SK-MEL-5 (cell line): Measurements from ENCODE around the gene GPR161. TPM values are rescaled to one million over a fixed set of nuclear protein-coding genes. Genes with fewer than 3 reads are reported as not detected.
"Not testable (repeated sequence)": the region's sequence is repeated elsewhere in the genome, so short reads cannot be mapped to it uniquely, and the experiment has no call there.

ENCODE experiments used
- DNase-seq: peaks from one replicate; pipeline ENCODE4 v3.0.0-alpha.2; 2016; ENCODE audit warnings: low read depth, low spot score
- in situ Hi-C: cut with HindIII; loops from 2 replicates; pipeline ENCODE4 v1.10.0; 2016; ENCODE audit warnings: low sequenced_read_pairs, high pct_unique_total_duplicates, low pct_unique_long_range_greater_than_20kb
- total RNA-seq: library from RNA; depleted of rRNA; stranded (reverse); fragments of >200 nt; shearing (Covaris generic); gene quantifications from 2 replicates; pipeline ENCODE4 v1.2.3, GENCODE V29; 2014

GPR161 gene
- total RNA-seq, 1 experiment from 2014 or later: 38.2 TPM

- DNase-seq: peak; percentile 89
- in situ Hi-C loops: no loop called here
These were observed 54.5 kb downstream of the GPR161 start for GRCh38 chr1:168082008-168082876.

- in situ Hi-C loops: no loop called here
- peak; percentile 70 for DNase-seq
These were observed 55.2 kb downstream of the GPR161 start for GRCh38 chr1:168081373-168082007.

GRCh38 chr1:168079761-168080160 lies 57.0 kb downstream of the GPR161 start:
- in situ Hi-C loops: no loop called here
- DNase-seq: no peak

GRCh38 chr1:168069384-168069783 lies 67.3 kb downstream of the GPR161 start:
- no peak for DNase-seq
- in situ Hi-C loops: no loop called here

GRCh38 chr1:168065506-168065905 lies 71.2 kb downstream of the GPR161 start:
- in situ Hi-C loops: no loop called here
- DNase-seq: no peak

GRCh38 chr1:168064216-168064615 lies 72.5 kb downstream of the GPR161 start:
- in situ Hi-C loops: no loop called here
- no peak for DNase-seq

- in situ Hi-C loops: no loop called here
These were observed 78.8 kb downstream of the GPR161 start for GRCh38 chr1:168057921-168058320.

GRCh38 chr1:168057355-168057754 lies 79.4 kb downstream of the GPR161 start:
- in situ Hi-C loops: no loop called here
- no peak for DNase-seq

More at GRCh38 chr1:168057921-168058320, 78.8 kb downstream of the GPR161 start:
- no peak for DNase-seq

- in situ Hi-C loops, DNase-seq: not testable (repeated sequence)
These were observed 80.6 kb downstream of the GPR161 start for GRCh38 chr1:168056152-168056551.

GRCh38 chr1:168054117-168054516 lies 82.6 kb downstream of the GPR161 start:
- DNase-seq: no peak
- in situ Hi-C loops: no loop called here

- DNase-seq: no peak
- in situ Hi-C loops: no loop called here
These were observed 83.0 kb downstream of the GPR161 start for GRCh38 chr1:168053681-168054080.

GRCh38 chr1:168050880-168051279 lies 85.8 kb downstream of the GPR161 start:
- in situ Hi-C loops: no loop called here

GRCh38 chr1:168050307-168050706 lies 86.4 kb downstream of the GPR161 start:
- no peak for DNase-seq
- in situ Hi-C loops: no loop called here

More at GRCh38 chr1:168050880-168051279, 85.8 kb downstream of the GPR161 start:
- DNase-seq: no peak

GRCh38 chr1:168045311-168045710 lies 91.4 kb downstream of the GPR161 start:
- no peak for DNase-seq
- in situ Hi-C loops: no loop called here

GRCh38 chr1:168042362-168042761 lies 94.4 kb downstream of the GPR161 start:
- in situ Hi-C loops: no loop called here
- DNase-seq: no peak

- no peak for DNase-seq
- in situ Hi-C loops: no loop called here
These were observed 101.4 kb downstream of the GPR161 start for GRCh38 chr1:168035345-168035744.

- no peak for DNase-seq
- in situ Hi-C loops: no loop called here
These were observed 104.7 kb downstream of the GPR161 start for GRCh38 chr1:168032029-168032428.

GRCh38 chr1:168031627-168032026 lies 105.1 kb downstream of the GPR161 start:
- in situ Hi-C loops: no loop called here
- DNase-seq: no peak

- in situ Hi-C loops: no loop called here
- DNase-seq: no peak
These were observed 105.5 kb downstream of the GPR161 start for GRCh38 chr1:168031198-168031597.
